ENCODE measurements around the gene LAMP1.

DNA sequence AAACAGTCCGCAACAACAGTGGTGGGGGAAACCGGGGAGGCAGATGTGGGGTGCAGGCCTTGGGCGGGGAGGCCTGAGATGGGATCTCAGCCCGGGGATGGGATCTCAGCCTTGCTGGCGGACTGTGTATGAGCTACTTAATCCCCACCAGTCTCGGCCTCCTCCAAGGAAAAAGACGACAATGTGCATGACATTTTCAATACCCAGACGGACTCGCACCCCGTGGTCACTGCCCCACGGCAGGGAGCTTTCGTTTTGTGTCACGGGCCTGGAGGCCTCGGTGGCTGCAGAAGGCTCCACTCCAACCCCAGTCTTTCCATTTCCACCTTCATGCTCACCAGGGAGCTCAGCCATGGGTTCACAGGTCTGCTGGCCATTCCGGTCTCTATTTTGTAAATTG lies 41.4 kb downstream of the LAMP1 start:
- TF ChIP-seq, protein P1, sequence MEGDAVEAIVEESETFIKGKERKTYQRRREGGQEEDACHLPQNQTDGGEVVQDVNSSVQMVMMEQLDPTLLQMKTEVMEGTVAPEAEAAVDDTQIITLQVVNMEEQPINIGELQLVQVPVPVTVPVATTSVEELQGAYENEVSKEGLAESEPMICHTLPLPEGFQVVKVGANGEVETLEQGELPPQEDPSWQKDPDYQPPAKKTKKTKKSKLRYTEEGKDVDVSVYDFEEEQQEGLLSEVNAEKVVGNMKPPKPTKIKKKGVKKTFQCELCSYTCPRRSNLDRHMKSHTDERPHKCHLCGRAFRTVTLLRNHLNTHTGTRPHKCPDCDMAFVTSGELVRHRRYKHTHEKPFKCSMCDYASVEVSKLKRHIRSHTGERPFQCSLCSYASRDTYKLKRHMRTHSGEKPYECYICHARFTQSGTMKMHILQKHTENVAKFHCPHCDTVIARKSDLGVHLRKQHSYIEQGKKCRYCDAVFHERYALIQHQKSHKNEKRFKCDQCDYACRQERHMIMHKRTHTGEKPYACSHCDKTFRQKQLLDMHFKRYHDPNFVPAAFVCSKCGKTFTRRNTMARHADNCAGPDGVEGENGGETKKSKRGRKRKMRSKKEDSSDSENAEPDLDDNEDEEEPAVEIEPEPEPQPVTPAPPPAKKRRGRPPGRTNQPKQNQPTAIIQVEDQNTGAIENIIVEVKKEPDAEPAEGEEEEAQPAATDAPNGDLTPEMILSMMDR (IDR thresholded peaks at IDR 0.05) = no peak
- TF ChIP-seq POLR2A (IDR thresholded peaks at IDR 0.05) = no peak

All from right lobe of liver (tissue), 4 donors.